Activated CD4-positive, alpha-beta T cell treated with anti-CD3 and anti-CD28 coated beads, Interleukin-2, amount 10 ng/mL, durations not matched to agents 24 days and 14 days (primary cell): ENCODE measurements around the gene SLC4A3. TPM values are rescaled to one million over a fixed set of nuclear protein-coding genes. Genes with fewer than 3 reads are reported as not detected.

Experiments
- DNase-seq: peaks from one replicate; pipeline ENCODE4 v3.0.0; 2022
- H3K27ac Mint-ChIP-seq: one replicate; pipeline ENCODE4 v1.8.0; 2022; ENCODE audit warnings: mild to moderate bottlenecking, mixed read lengths
- H3K27me3 Mint-ChIP-seq: one replicate; pipeline ENCODE4 v1.8.0; 2022; ENCODE audit warnings: mixed read lengths
- H3K36me3 Mint-ChIP-seq: one replicate; pipeline ENCODE4 v1.8.0; 2022; ENCODE audit warnings: low read depth, mild to moderate bottlenecking, mixed read lengths
- H3K4me1 Mint-ChIP-seq: one replicate; pipeline ENCODE4 v1.8.0; 2021; ENCODE audit warnings: mixed read lengths
- H3K4me3 Mint-ChIP-seq: one replicate; pipeline ENCODE4 v1.8.0; 2022; ENCODE audit warnings: mild to moderate bottlenecking, moderate library complexity, mixed read lengths
- H3K9me3 Mint-ChIP-seq: one replicate; pipeline ENCODE4 v1.8.0; 2021; ENCODE audit warnings: mixed read lengths
- intact Hi-C: fragments of 100-400 bp; cut with micrococcal nuclease; formaldehyde crosslinking; loops from one replicate; pipeline ENCODE4 v1.15.1; 2023
- total RNA-seq: library from RNA; stranded (reverse); gene quantifications from 2 replicates; pipeline ENCODE4 v1.2.3, GENCODE V29; 2022

SLC4A3 gene
- total RNA-seq, 1 donor from 2014 or later, result 0.12 TPM

DNA sequence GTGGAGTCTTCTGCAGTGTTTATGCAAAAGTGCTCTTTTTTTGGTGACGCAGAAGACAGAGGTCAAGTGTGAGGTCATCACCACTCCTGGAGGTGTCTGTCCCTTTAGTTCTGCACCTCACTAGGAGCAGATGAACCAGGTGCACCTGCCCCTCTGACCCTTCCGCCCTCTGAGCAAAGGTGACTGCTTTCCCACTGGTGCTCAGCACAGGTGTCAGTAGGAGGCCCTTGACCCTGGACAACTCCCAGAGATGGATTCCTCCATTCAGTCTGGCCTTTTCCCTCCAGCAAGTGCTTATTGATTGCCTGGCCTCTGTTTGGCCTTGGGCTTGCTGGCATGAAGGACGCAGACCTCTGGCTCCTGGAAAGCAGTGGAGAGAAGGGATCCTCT lies 8.7 kb upstream of the SLC4A3 start:
- Mint-ChIP-seq H3K4me1 (no peaks in the 10 kb centered on the region), H3K27ac (no peak overlapping the region), H3K36me3 (peaks cover 11% of the 10 kb centered on the region), H3K4me3 (no peak overlapping the region), H3K27me3 (peaks cover 15% of the 10 kb centered on the region), H3K9me3 (no peaks in the 10 kb centered on the region)
- intact Hi-C loops, result no loop called here
- DNase-seq, result no peak

- H3K9me3 Mint-ChIP-seq, result no peaks in the 10 kb centered on the region
- no peak for DNase-seq
- H3K4me3 Mint-ChIP-seq, result no peak overlapping the region
- intact Hi-C loops, result no loop called here
- H3K4me1 Mint-ChIP-seq, result no peaks in the 10 kb centered on the region
- H3K36me3 Mint-ChIP-seq, result peaks cover 11% of the 10 kb centered on the region
- peaks cover 20% of the 10 kb centered on the region for H3K27me3 Mint-ChIP-seq
- no peak overlapping the region for H3K27ac Mint-ChIP-seq
Measured at GRCh38 chr2:219619235-219619634, 8.2 kb upstream of the SLC4A3 start.

DNA sequence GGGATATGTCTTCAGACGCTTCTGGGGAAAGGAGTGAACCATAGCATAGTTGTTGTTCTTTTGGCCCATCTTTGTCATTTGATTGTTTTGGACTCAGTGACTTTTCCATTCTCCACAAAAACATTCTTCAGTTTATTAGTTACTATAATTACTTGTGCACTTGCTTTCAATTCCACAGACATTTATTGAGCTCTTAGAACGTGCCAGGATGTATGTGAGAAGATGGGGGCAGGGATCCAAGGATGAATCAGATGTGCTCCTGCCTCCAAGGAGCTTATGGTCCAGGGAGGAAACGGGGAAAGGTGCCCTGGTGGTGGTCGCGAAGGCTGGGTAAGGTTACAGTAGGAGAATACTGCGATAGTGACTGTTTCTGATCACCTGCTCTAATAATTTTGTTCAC lies 6.9 kb upstream of the SLC4A3 start:
- H3K9me3 Mint-ChIP-seq, result no peaks in the 10 kb centered on the region
- intact Hi-C loops, result no loop called here
- no peak for DNase-seq
- H3K4me3 Mint-ChIP-seq, result no peak overlapping the region
- no peak overlapping the region for H3K27ac Mint-ChIP-seq
- no peaks in the 10 kb centered on the region for H3K4me1 Mint-ChIP-seq
- H3K27me3 Mint-ChIP-seq, result peaks cover 22% of the 10 kb centered on the region
- H3K36me3 Mint-ChIP-seq, result no peaks in the 10 kb centered on the region

DNA sequence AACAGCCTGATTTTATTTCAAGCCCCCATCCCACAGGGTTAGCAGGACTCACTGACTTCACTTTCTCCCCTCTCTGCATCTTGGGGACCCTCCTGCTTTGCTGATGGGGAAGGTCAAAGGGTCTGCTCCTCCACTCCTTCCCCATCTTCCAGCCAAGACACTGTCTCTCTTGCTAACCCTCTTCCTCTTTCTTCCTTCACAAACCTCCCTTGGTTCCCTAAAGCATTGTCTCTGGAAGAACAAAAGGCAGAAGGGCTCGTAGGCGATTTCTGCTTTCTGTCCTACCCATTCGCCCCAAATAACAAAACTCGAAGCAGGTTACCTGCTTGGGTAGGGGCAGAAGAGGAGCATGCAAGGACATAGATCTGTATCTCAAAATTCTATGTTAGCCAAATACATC lies 5.5 kb upstream of the SLC4A3 start:
- Mint-ChIP-seq H3K27me3 (peaks cover 32% of the 10 kb centered on the region), H3K27ac (no peak overlapping the region), H3K4me1 (no peaks in the 10 kb centered on the region)

DNA sequence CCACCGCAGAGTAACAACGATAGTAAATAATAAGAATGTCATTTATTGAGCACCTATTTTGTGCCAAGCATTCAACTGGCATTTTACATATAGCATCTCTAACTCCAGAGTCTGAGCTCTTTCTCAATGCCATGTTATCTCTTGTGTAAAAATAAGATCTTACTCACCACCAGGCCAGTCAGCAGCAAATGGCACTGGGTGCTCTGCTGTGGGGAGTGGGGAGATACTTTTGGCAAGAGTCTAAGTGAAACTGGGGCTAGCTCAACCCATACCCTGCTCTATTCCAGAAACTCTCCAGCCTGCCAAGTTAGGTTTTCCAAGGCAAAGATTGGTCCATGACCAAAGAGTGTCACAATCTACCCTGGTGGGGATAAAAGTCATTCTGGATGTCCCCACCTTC lies 5.0 kb upstream of the SLC4A3 start:
- Mint-ChIP-seq H3K4me3 (no peak overlapping the region), H3K27me3 (peaks cover 34% of the 10 kb centered on the region), H3K27ac (no peak overlapping the region), H3K4me1 (no peaks in the 10 kb centered on the region), H3K36me3 (no peaks in the 10 kb centered on the region), H3K9me3 (no peaks in the 10 kb centered on the region)
- intact Hi-C loops, result no loop called here
- no peak for DNase-seq

More for the DNA sequence above, 5.5 kb upstream of the SLC4A3 start:
- DNase-seq, result no peak
- Mint-ChIP-seq H3K9me3 (no peaks in the 10 kb centered on the region), H3K4me3 (no peak overlapping the region), H3K36me3 (no peaks in the 10 kb centered on the region)
- intact Hi-C loops, result no loop called here

GRCh38 chr2:219624565-219624964 lies 2.9 kb upstream of the SLC4A3 start:
- Mint-ChIP-seq H3K27me3 (peaks cover 43% of the 10 kb centered on the region), H3K27ac (no peak overlapping the region), H3K4me3 (no peak overlapping the region), H3K36me3 (no peaks in the 10 kb centered on the region), H3K9me3 (no peaks in the 10 kb centered on the region), H3K4me1 (no peaks in the 10 kb centered on the region)
- no peak for DNase-seq
- intact Hi-C loops, result no loop called here

GRCh38 chr2:219625179-219625578 lies 2.3 kb upstream of the SLC4A3 start:
- Mint-ChIP-seq H3K4me3 (no peak overlapping the region), H3K36me3 (no peaks in the 10 kb centered on the region), H3K9me3 (no peaks in the 10 kb centered on the region), H3K27me3 (peaks cover 43% of the 10 kb centered on the region), H3K4me1 (no peaks in the 10 kb centered on the region), H3K27ac (no peak overlapping the region)
- DNase-seq, result no peak
- intact Hi-C loops, result no loop called here

DNA sequence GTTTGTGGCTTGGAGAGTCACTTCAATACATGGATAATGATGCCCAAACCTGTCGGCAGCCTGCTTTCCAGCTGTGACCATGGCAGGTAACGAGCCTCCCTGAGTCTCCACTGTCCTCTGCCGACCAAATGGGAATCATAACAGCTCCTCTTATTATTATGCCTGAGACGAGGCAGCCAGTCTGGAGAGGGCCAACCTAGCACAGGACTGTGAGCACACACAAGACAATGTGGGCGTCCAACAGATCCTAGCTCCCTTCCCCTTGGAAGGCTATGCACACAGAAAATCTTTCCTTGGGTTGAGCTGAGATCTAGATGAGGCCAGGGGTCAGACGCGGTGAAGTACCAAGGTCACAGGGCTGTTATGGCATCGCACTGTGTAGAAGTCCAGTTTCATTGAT lies 890 bp upstream of the SLC4A3 start:
- peaks cover 41% of the 10 kb centered on the region for H3K27me3 Mint-ChIP-seq
- no peak overlapping the region for H3K27ac Mint-ChIP-seq
- no peaks in the 10 kb centered on the region for H3K9me3 Mint-ChIP-seq
- intact Hi-C loops, result no loop called here
- H3K4me3 Mint-ChIP-seq, result peak overlapping the region; percentile 72
- DNase-seq, result no peak
- no peaks in the 10 kb centered on the region for H3K4me1 Mint-ChIP-seq
- no peaks in the 10 kb centered on the region for H3K36me3 Mint-ChIP-seq

GRCh38 chr2:219628235-219628985 lies 980 bp downstream of the SLC4A3 start:
- intact Hi-C loops, result no loop called here
- H3K9me3 Mint-ChIP-seq, result no peaks in the 10 kb centered on the region
- H3K4me1 Mint-ChIP-seq, result no peaks in the 10 kb centered on the region
- no peak for DNase-seq
- no peak overlapping the region for H3K27ac Mint-ChIP-seq
- no peaks in the 10 kb centered on the region for H3K36me3 Mint-ChIP-seq
- H3K4me3 Mint-ChIP-seq, result no peak overlapping the region
- H3K27me3 Mint-ChIP-seq, result peaks cover 29% of the 10 kb centered on the region

DNA sequence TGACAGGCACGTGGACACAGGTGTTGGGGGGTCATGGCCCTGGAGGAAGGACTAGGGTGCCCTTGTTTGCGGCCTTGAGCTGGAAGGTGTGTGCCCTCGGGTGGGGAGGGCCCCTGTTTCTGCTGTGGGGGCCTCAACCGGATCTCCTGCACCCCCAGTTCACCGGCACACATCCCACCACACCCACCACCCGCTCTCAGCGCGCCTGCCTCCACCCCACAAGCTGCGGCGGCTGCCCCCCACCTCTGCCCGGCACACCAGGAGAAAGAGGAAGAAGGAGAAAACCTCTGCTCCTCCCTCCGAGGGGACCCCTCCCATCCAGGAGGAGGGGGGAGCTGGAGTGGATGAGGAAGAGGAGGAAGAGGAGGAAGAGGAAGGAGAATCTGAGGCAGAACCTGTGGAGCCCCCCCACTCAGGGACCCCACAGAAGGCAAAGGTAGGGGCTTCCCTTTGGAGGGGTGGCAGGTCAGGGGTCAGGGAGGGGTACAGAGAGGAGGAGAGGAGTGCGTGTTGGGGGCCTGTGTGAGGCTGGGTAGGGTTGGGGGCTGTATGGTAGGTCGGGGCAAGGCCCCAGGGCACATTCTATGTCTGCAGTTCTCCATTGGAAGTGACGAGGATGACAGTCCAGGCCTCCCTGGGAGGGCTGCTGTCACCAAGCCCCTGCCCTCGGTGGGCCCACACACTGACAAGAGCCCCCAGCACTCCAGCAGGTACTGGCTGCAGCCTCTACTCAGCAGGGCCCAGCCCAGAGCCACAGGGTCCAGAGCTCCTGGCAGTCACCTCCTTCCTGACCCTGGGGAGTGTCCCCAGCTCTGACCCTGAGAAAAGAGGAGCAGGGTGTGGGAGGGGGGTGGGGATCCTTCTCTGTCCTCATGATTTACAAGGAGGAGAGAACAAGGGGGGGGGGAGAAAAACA lies 1.8 kb downstream of the SLC4A3 start:
- no peaks in the 10 kb centered on the region for H3K9me3 Mint-ChIP-seq
- H3K36me3 Mint-ChIP-seq, result no peaks in the 10 kb centered on the region
- no peaks in the 10 kb centered on the region for H3K4me1 Mint-ChIP-seq

GRCh38 chr2:219629976-219630695 lies 2.7 kb downstream of the SLC4A3 start:
- H3K27ac Mint-ChIP-seq, result no peak overlapping the region
- intact Hi-C loops, result no loop called here
- DNase-seq, result no peak
- H3K36me3 Mint-ChIP-seq, result no peaks in the 10 kb centered on the region
- H3K4me1 Mint-ChIP-seq, result no peaks in the 10 kb centered on the region
- H3K9me3 Mint-ChIP-seq, result no peaks in the 10 kb centered on the region
- peaks cover 21% of the 10 kb centered on the region for H3K27me3 Mint-ChIP-seq
- H3K4me3 Mint-ChIP-seq, result no peak overlapping the region

More for the DNA sequence above, 1.8 kb downstream of the SLC4A3 start:
- Mint-ChIP-seq H3K27ac (no peak overlapping the region), H3K4me3 (no peak overlapping the region), H3K27me3 (peaks cover 23% of the 10 kb centered on the region)
- DNase-seq, result no peak
- intact Hi-C loops, result no loop called here

DNA sequence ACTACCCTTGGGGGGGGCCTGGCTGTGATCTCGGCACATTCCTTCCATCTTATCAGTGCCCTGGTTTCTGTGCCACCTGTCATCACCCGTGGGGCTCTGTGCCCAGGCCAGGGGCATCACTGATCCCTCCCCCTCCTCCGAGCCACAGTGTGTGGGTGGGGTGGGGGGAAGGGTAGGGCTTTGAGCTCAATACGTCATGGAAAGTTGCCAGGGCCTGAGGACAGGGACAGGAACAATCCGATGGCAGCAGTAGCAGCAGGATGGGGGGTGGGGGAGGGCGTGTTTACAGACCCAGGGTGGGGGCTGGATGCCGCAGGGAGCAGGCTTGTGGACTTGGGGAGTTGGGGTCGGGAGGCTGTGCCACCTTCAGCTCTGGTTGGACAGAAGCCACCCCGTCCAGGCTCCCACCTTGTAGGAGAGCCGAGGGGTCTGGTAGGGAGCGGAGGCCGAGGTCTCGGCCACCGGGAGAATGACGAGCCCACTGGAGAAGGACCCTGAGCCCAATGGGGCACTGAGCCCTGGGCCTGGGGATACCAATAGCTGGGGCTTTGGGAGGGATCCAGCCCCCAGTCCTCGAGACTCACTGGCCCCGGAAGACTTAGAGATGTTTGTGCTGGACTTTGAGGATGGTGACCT lies 3.5 kb downstream of the SLC4A3 start:
- H3K36me3 Mint-ChIP-seq, result no peaks in the 10 kb centered on the region
- H3K4me1 Mint-ChIP-seq, result no peaks in the 10 kb centered on the region

GRCh38 chr2:219631406-219631891 lies 4.0 kb downstream of the SLC4A3 start:
- Mint-ChIP-seq H3K4me3 (no peak overlapping the region), H3K27me3 (peaks cover 16% of the 10 kb centered on the region), H3K36me3 (no peaks in the 10 kb centered on the region), H3K4me1 (no peaks in the 10 kb centered on the region), H3K27ac (no peak overlapping the region), H3K9me3 (no peaks in the 10 kb centered on the region)
- DNase-seq, result no peak
- intact Hi-C loops, result no loop called here

More for the DNA sequence above, 3.5 kb downstream of the SLC4A3 start:
- H3K27ac Mint-ChIP-seq, result no peak overlapping the region
- H3K4me3 Mint-ChIP-seq, result no peak overlapping the region
- H3K9me3 Mint-ChIP-seq, result no peaks in the 10 kb centered on the region
- H3K27me3 Mint-ChIP-seq, result peaks cover 21% of the 10 kb centered on the region
- intact Hi-C loops, result no loop called here
- no peak for DNase-seq
